ENCODE results near the gene DESI2.
"Not testable (repeated sequence)": the region's sequence is repeated elsewhere in the genome, so short reads cannot be mapped to it uniquely, and the experiment has no call there.

Gene DESI2

DNA sequence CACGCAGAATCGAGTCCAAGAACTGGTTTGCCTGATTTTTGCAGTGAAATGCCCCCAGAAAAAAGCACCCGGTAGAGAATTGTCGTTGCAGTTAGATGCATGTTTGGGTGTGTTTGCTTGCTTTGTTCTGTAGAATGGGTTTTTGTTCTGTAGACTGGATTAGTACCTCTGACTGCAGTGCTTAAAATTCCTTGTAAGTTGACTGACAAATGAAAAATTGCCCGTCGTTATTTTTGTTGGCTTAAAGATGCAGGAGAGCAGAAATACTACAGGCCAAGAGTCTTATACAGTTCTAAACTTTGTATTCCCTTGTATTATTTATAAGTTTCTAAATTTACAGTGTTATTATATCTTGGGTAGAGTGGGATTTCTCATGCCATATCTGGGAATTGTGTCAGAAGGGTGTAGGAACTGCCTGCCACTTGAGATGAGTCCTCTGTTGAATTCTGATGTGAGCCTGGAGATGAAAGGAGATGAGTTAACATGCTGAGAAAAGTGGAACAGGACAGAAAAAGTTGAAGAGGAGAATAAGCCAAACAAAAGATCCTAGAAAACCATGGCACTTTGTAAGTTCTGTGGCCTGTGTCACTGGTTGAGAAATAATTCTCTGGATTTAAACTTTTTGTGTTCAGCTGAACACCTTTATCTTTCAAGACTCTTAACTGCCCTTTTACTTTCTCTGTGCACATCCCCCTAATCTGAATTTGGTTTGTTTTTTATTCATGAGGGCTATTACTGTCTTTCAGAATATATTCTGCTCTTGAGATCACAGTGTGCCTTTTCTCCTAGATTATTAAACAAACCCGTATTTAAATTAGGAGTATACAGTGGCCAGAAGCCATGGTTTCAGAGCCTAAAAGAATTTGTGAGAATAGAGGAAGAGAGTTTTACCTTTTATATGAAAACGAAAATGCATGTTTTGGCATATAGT, 1.4 kb downstream of the DESI2 start:
- no peak for DNase-seq (ENCODE audit: low read depth)

DNA sequence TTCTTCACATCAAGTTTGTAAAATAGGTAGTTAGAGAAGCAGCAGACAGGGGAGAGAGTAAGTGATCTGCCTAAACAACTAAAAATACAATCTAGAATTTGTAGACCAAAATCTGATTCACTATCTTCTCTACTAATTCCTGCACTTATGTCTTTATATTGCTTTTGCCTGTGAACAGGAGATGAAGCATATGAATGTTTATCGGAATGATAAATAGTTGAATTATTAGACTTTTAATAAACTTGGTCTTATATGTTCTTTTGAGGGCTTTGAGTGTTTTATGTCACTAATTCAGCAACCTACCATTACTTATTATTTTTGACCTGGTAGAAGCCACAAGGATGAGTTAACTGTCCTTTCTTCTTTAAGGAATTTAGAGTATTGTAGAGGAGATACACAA, 2.3 kb downstream of the DESI2 start:
- no peak for DNase-seq (ENCODE audit: low read depth)

DNA sequence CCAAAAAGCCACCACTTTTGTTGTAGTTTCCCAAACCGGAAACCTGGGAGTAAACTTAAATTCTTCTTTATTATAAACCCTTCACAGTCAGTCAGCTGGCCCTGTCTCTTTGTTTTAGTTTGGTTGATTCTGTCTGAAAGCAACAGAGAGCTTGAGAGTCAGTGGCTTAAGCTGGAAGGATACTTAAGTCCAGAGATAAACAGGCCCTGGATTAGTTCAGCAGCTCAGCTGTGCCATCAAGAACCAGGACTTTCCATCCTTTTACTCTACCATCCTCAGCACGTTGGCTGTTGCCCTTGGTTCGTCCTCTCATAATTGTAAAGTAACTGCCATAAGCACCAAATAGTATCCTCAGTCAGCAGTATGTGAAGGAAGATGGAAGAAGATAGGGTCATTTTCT, 4.5 kb downstream of the DESI2 start:
- no peak for DNase-seq (ENCODE audit: low read depth)

DNA sequence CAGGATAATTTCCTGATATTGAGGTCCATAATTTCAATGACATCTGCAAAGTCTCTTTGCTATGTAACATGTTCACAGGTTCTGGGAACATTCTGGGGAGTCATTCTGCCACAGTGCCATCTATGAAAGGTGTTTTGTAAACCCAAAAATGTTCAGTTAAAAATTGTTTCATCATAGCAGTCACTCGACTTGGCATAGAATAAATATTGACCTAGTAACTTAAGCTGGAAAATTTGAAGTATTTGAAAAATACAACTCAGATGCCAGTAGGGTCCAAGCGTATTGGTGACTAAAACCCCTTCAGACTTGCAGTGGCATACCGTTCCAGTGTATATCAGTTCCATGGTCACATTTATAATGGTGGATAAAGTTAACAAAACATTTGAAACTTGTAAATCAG, 6.8 kb downstream of the DESI2 start:
- DNase-seq (ENCODE audit: low read depth), result no peak

DNA sequence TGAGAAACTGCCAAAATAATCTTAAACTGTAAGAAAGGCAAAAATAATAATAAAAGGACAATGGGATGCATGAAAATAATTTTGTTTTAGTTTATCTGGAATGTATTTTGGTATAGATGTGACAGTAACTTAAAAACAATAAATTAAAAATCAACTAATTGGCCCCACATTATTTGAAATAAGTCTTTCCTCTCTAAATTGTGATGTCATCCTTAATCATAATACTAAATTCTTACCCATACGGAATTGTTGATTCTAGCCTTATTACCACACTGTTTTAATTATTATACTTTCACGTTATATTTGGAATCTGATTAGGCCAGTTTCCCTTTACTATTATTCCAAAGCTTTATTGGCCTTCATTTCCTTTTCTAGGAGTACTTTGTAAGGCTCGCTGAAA, 7.7 kb downstream of the DESI2 start:
- no peak for DNase-seq (ENCODE audit: low read depth)

DNA sequence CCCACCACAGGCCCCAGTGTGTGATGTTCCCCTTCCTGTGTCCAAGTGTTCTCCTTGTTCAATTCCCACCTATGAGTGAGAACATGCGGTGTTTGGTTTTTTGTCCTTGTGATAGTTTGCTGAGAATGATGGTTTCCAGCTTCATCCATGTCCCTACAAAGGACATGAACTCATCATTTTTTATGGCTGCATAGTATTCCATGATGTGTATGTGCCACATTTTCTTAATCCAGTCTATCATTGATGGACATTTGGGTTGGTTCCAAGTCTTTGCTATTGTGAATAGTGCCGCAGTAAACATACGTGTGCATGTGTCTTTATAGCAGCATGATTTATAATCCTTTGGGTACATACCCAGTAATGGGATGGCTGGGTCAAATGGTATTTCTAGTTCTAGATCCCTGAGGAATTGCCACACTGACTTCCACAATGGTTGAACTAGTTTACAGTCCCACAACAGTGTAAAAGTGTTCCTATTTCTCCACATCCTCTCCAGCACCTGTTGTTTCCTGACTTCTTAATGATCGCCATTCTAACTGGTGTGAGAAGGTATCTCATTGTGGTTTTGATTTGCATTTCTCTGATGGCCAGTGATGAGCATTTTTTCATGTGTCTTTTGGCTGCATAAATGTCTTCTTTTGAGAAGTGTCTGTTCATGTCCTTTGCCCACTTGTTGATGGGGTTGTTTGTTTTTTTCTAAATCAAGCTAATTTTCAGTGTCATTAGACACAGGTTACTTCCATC, 8.8 kb downstream of the DESI2 start:
- not testable (repeated sequence) for DNase-seq (ENCODE audit: low read depth)

DNA sequence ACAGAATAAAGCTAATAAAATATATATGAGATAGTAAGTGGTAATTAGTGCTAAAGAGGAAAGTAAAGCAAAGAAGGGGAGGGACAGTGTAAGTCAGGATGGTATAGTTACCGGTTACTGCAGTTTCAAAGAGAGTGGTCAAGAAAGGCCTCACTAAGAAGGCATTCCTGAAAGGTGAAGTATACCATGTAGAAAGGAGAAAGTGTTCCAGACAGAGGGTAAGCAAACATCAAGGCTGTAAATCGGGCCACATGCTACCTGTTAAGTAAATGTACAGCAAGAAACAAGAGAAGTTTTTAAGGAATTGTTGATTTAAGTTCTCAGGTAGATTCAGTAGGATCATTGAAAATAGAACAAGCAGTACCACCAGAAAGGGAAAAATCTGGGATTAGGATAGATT, 9.7 kb downstream of the DESI2 start:
- no peak for DNase-seq (ENCODE audit: low read depth)

DNA sequence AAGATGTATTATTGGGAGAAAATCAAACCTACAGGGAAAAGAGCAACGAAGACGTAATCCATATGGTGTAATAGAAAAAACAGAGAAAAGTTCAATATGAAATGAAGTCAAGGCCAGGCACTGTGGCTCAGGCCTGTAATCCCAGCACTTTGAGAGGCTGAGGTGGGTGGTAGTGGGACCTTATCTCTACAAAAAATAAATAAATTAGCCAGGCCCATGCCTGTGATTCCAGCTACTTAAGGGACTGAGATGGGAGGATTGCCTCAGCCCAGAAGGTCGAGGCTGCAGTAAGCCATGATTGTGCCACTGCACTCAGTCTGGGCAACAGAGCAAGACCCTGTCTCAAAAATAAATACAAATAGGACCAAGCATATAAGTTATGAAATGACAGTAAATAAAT, 11.4 kb downstream of the DESI2 start:
- DNase-seq (ENCODE audit: low read depth), result no peak

DNA sequence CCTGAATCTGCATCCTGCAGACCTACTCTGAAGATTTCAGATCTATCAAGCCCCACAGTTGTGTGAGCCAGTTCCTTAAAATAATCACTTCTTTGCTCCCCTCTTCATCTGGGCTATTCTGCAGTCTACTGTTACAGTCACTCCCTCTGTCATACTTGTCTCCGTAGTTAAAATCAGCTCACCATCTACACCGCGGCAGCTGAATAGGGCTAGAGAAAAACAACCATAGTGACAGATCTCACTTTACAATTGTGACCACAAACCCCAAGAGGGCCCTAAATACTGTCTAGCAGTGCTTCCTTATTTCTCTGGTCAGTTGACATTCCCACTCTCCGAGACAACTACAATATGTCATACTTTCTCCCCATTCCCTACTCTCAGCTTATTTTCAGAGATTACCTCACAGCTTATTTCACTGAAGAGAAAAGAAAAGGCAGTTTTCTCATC, 12.9 kb downstream of the DESI2 start:
- peak; percentile 72 for DNase-seq (ENCODE audit: low read depth)

DNA sequence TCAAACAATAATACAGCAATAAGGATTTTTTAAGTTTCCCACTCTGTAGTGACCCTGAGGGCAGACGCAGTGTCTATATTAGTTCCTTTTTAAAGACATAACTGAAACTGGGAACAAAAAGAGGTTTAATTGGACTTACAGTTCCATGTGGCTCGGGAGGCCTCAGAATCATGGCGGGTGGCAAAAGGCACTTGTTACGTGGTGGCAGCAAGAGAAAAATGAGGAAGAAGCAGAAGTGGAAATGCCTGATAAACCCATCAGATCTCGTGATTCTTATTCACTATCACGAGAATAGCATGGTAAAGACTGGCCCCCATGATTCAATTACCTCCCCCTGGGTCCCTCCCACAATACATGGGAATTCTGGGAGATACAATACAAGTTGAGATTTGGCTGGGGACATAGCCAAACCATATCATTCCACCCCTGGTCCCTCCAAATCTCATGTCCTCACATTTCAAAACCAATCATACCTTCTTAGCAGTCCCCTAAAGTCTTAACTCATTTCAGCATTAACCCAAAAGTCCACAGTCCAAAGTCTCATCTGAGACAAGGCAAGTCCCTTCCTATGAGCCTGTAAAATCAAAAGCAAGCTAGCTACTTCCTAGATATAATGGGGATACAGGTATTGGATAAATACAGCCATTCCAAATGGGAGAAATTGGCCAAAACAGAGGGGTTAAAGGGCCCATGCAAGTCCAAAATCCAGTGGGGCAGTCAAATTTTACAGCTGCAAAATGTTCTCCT, 13.9 kb downstream of the DESI2 start:
- DNase-seq (ENCODE audit: low read depth), result not testable (repeated sequence)

DNA sequence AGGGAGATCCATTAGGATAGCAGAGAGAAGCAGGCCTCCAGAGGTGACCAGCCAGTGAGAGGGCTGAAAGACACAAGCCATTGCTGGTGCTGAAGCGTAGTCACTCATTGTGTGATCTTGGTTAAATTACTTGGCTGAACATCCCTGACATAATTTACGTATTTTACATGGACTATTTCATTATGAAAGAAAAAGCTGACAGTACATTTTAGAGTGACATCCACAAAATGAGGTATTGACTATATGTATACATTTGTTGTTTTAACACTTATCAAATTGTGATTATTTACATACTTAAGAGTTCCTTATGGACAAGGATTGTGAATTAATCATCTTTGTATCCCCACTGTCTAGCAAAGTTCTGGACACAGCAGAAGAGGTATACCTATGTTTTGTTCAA, 14.9 kb downstream of the DESI2 start:
- DNase-seq (ENCODE audit: low read depth), result no peak

DNA sequence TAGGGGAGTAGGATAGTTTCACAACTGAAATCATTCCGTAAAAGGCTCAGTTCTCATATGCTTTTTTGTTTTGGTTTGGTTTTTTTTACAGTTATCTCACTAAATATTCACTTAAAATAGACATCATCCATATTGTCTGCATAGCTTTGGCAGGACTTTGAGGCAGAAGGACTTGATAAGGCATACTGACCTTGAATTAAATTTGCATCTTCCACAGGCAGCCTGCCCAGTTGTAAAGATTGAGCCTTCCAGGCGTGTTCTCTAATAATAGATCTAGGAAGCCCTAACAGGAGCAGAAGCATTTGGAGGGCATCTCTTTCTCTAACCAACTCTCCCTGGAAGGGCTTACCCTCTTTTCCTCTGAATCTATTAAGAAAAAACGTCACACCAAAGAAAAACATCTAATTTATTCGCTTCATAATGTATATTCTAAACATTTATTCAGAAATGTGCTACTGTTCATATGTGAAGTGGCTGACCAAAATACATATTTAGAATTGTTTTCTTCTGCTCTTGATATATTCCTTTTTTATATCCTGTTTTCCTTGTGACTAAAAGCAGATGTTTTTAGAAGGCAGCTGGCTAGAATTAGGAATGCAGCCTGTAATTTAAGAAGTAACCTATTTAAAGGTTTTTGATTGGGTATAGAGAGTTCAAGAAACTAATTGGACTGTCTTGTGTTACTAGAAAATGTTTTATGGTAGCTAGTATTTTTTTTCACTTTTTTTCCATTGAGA, 20.2 kb downstream of the DESI2 start:
- no peak for DNase-seq (ENCODE audit: low read depth)

DNA sequence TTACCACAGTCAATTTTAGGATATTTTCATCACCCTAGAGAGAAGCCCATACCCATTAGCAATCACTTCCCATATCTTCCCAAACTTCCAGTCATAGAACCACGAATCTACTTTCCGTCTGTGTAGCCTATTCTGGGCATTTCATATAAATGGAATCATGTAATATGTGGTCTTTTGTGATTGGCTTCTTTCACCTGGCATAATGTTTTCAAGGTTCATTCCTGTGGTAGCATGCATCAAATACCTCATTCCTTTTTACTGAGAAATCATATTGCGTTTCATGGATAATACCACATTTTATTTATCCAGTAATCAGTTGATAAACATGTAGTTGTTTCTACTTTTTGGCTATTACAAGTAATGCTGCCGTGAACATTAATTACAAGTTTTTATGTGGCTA, 21.5 kb downstream of the DESI2 start:
- DNase-seq (ENCODE audit: low read depth), result no peak

DNA sequence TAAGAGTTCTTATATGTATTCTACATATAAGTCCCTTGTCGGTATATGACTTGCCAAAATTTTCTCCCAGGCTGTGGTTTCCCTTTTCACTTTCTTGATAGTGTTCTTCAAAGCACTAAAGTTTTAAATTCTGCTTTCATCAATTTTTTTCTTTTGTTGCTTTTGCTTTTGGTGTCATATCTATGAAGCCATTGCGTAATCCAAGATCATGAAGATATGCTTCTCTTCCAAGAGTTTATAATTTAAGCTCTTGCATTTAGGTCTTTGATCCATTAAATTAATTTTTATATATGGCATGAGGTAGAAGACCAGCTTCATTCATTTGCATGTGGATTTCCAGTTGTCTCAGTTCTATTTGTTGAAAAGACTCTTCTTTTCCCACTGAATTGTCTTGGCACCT, 22.2 kb downstream of the DESI2 start:
- no peak for DNase-seq (ENCODE audit: low read depth)

DNA sequence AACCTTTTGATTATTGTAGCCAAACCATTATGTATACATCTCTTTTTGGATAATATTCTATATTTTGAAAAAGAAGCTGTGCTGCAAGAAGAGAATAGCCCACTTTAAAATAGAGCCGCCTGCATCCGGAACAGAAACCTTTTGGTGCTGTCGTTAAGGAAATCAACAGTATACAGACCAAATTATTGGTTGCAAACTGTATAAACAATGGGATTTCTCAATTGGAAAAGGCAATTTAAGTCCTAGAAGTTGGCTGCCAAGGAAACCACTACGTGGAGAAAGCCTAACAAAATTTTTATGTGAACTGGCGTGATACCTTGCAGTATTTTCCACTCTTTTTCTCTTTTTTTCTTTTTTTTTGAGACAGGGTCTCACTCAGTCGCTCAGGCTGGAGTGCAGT, 25.8 kb downstream of the DESI2 start:
- no peak for DNase-seq (ENCODE audit: low read depth)

DNA sequence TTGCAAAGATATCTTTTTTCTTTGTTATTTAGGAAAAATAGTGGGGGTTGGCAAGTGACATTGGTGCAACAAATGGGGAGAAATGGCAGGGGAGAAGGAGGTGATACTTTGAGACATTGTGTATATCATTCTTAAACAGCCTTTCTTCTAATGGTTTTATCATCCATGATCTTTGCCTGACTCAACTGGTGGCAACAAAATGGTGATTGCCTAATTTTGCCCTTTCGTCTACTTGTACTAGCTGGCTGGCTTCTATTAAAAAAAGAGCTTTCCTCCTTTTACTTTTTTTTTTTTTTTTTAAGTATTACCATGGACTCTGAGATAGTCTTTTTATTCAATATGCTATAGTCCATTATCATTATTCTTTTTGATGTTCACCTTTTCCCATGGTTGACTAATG, 27.7 kb downstream of the DESI2 start:
- no peak for DNase-seq (ENCODE audit: low read depth)

DNA sequence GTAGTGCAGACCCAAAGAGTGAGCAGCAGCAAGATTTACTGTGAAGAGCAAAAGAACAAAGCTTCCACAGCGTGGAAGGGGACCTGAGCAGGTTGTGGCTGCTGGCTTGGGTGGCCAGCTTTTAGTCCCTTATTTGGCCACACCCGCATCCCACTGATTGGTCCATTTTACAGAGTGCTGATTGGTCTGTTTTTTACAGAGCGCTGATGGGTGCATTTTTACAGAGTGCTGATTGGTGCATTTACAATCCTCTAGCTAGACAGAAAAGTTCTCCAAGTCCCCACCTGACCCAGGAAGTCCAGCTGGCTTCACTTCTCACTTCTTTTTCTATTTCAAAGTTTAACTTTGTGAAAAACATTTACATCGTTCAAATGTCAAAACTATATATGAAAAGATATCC, 29.2 kb downstream of the DESI2 start:
- not testable (repeated sequence) for DNase-seq (ENCODE audit: low read depth)

DNA sequence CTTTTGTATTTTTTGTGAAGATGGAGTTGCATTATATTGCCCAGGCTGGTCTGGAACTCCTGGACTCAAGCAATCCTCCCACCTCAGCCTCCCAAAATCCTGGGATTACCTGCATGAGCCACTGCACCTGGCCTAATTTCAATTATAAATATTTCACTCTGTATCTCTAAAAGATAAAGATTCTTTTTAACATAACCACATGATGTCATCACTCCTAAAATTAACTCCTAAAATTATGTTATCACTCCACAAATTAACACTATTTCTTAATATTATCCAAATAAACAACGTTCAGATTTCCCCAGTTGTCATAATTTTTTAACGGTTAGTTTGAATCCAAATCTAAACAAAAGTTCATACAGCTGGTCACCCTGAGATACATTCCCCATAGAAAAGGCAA, 43.0 kb downstream of the DESI2 start:
- no peak for DNase-seq (ENCODE audit: low read depth)

DNA sequence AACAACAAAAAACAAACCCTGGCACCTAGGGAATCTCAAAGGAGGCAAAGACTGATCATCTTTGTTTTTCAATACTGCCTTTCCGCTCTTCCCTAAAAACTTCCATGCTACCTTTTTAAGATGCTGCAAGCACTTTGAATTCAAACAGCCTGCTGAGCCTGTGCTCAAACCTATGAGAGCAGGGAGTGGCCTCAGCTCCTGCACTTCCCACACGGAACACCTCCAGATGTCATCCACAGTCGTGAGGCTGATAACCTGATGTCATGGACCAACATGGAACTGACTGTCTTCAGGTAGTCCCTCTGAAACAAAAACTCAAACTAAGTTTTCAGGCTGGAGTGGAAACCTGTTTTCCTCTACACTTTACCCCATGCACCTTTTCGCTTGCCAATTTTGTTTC, 46.8 kb downstream of the DESI2 start:
- DNase-seq (ENCODE audit: low read depth), result no peak

DNA sequence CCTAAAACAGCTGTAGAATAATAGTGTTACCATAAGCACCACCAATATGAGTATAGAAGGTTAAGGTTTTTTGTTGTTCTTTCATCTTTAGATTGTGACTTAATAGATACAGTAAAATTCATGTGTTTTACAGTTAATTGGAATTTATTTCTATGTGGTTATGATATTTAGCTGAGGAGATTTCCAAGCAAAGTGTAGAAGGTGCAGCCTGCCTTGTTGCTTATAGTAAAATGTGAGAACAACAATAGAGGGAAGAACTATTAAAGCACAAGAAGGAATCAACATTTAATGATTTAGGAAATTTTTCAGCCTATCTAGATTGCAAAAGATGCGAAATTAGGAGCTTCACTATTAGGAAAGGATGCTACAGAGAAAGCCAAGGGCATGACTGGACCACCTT, 47.9 kb downstream of the DESI2 start:
- no peak for DNase-seq (ENCODE audit: low read depth)

DNA sequence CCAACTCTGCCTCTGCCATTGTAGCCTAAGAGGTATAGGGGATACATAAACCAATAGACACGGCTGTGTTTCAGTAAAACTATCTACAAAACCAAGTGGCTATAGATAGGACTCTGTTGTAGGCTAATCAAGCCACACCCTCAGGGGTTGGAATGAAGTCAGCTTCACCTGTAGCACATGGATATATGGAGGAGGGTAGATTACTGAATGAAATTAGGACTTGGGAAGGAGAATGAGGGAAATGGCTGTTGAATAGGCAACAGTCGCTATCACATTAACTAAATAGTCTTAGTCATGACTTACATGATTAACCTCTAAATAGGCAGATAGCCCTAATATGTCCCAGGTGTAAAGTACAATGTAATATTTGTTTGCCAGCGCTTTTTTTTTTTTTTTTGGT, 49.7 kb downstream of the DESI2 start:
- DNase-seq (ENCODE audit: low read depth), result no peak

DNA sequence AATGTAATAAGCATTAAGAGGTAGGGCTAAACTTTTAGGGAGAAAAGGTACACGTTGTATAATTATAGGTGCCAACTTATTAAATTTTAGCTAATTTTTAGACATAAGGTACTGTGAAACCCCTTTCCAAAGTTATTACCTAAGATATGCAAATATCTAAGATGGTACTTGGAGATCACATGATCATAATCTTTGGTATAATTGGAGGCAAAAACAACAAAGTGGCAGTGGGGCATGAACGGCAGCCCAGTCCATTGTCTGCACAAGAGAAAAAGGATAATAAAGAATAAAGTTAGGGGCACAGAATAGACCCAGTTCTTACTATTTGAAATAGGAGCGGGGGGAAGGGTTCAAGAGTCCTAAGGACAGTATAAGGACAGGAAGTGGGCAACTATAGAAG, 51.2 kb downstream of the DESI2 start:
- DNase-seq (ENCODE audit: low read depth), result no peak

All from CMK (cell line).